HG03175 (cell line): Measurements from ENCODE around the gene HORMAD1.
"Not testable (repeated sequence)": the region's sequence is repeated elsewhere in the genome, so short reads cannot be mapped to it uniquely, and the experiment has no call there.

Experiments used
- ATAC-seq: cut with Tn5 transposase; IDR thresholded peaks from one replicate; pipeline ENCODE4 v1.9.1; 2021; ENCODE audit warnings: mild to moderate bottlenecking, moderate library complexity; ENCODE audit not compliant: unreplicated experiment

Gene HORMAD1

DNA sequence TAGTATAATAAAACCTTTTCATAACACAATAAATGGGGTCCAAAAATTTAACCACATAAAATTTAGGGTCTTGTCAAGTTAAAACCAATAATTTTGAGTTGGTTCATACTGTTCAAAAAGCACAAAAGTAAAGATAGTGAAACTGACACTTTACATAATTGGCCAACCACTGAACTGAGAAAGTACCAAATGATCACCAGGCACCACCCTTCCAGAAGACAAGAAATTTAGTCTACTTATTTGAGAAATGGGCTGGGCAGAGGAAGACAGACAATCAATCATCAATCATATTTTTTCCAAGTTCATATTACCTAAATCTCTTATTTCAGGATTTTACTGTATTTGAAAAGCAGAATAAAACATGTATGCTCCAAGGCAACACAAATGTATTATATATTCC lies 17.3 kb downstream of the HORMAD1 start:
- ATAC-seq: no peak

GRCh38 chr1:150696995-150697927 lies 23.4 kb downstream of the HORMAD1 start, which contains the start of gene GOLPH3L:
Gene GOLPH3L, minus strand, starts transcription at chr1:150697154. Its CDS starts 2,316 bp downstream, at chr1:150694838.
- ATAC-seq: peak; percentile 99

DNA sequence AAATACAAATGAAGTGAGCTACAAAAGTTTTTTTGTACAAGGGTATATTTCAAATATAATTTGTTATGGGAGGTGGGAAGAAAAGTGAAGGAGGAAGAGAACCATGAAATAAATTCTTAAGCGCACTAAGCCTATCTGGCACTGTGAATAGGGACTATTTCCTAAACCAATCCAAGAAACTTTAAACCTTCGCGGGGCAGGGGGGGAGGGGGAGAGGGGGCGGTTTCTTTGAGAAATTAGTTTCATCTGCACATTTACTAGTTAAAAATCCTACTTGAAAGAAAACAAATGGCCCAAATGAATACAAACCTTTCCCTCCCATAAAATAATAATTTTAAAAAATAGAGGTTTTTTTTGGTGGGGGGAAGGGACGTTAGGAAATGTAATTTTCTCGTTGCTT lies 24.1 kb downstream of the HORMAD1 start:
- no peak for ATAC-seq

- no peak for ATAC-seq
These were observed 24.5 kb downstream of the HORMAD1 start for GRCh38 chr1:150696162-150696561.

- ATAC-seq: no peak
These were observed 25.1 kb downstream of the HORMAD1 start for GRCh38 chr1:150695561-150695960.

DNA sequence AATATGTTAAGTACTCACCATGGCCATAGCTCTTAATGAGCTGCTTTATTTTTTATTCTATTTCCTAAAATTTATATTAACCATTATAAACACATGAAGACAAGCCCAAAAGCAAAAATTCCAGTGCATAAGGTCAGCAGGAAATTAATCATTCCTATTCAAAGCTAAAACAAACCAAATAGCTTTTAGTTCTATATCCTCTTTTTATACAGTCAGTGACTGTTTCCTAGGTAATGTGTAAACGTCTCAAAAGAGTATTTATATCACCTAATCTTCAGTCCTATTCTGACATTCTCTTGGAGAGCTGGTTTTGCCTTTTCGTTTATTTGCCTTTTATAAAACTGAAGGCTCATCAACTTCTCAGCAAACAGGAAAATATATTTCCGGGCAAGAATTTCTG lies 28.0 kb downstream of the HORMAD1 start:
- no peak for ATAC-seq

- ATAC-seq: no peak
These were observed 31.9 kb downstream of the HORMAD1 start for GRCh38 chr1:150688763-150689162.

- no peak for ATAC-seq
These were observed 34.4 kb downstream of the HORMAD1 start for GRCh38 chr1:150686275-150686674.

DNA sequence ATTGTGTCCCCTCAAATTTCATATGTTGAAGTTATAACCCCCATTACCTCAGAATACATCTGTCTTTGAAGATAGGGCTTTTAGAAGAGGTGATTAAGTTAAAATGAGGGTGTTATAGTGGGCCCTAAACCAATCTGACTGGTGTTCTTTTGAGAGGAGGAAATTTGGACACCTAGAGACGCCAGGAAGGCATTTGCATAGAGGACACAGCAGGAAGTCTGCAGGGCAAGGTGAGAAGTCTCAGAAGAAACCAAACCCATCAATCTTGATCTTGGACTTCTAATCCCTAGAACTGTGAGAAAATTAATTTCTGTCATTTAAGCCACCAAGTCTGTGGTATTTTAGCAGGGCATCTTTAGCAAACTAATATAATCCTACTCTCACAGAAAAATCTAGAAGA lies 36.8 kb downstream of the HORMAD1 start:
- ATAC-seq: no peak

DNA sequence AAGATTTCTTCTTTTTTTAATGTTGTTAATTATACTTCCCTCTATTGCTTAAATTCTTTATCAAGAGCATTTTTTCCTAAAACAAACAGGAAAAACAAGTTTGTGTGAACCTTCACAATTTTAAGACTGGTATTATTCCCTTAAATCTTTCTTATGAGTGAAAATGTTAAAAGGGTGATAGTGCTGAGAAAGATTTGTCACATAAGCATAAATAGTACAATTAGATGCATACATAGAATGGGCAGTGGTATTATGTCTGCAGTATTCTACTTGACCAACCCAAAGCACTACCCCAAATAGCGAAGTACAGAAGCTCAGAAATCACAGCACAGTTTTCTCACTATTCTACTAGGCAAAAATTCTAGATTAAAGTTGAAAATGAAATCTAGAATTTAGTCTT lies 41.7 kb downstream of the HORMAD1 start:
- no peak for ATAC-seq

DNA sequence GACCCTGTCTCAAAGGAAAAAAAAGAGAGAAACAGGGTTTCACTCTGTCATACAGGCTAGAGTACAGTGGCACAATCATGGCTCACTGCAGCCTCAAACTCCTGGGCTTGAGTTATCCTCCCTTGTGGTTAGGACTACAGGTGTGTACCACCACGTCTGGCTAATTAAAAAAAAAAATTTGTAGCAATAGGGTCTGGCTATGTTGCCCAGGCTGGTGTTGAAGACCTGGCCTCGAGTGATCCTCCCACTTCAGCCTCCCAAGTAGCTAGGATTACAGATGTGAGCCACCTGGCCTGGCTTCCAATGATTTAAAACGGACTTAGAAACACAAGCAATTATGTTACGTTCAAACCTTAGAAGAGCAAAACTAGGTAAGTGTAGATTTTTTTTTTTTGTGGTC lies 45.8 kb downstream of the HORMAD1 start:
- ATAC-seq: no peak

DNA sequence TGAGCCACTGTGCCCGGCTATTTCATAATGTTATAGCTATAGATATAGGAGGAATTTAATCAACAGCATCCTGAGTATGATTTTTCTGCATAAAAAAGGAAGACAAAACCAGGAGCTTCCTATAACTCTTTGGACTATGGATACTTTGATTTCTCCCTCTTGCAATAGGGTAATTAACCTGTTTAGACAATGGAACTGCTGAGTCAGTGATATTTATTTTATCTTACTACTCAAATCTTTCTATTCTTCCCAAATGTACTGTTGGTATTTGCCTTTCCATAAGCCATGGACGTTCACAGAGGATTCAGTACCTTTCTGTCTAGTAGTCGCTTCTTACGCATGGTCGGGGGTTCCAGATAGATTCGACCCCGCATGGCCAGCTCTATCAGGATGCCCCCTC lies 57.4 kb downstream of the HORMAD1 start:
- no peak for ATAC-seq

DNA sequence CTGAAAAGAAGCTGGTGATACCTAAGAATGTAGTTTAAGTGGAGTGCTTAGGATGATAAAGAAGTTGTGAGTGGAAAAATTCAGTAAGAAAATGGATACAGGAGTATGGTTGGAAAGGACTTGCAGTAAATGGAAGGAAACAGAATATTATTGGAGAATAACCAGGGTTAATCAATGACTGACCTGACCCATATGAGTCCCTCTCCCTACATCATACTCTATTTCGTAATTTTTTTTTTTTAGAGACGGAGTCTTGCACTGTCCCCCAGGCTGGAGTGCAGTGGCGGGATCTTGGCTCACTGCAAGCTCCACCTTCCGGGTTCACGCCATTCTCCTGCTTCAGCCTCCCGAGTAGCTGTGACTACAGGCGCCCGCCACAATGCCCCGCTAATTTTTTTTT lies 57.9 kb downstream of the HORMAD1 start:
- no peak for ATAC-seq

GRCh38 chr1:150661156-150661555 lies 59.5 kb downstream of the HORMAD1 start:
- no peak for ATAC-seq

DNA sequence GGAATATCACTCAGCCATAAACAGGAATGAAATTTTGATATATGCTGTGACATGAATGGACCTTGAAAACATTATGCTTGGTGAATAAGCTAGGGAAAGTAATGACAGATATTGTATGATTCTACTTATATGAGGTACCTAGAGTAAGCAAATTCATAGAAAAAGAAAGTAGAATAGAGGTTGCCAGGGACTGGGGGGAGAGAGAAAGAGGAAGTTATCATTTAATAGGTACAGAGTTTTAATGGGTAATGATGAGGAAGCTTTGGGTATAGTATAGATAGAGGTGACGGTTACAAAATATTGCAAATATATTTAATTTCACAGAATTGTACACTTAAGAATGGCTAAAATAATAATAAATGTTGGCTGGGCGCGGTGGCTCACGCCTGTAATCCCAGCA lies 60.1 kb downstream of the HORMAD1 start:
- ATAC-seq: no peak

GRCh38 chr1:150657064-150657463 lies 63.6 kb downstream of the HORMAD1 start:
- ATAC-seq: not testable (repeated sequence)

- not testable (repeated sequence) for ATAC-seq
These were observed 66.1 kb downstream of the HORMAD1 start for GRCh38 chr1:150654635-150655034.

DNA sequence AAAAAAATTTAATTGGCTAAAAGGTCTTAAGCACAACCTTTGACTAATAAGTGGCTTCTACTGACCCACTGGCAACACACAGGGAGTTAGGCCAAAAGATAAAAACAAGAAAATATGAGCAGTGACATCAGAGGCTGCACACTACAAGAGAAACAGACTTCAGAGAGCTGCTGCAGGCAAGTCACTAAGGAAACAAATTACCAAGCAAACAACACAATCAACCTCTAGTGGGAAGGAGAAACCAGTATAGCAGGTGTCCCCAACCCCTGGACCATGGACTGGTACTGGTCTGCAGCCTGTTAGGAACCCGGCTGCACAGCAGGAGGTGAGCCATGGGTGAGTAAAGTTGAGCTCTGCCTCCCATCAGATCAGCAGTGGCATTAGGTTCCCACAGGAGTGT lies 70.5 kb downstream of the HORMAD1 start:
- ATAC-seq: no peak

GRCh38 chr1:150649441-150650075 lies 71.1 kb downstream of the HORMAD1 start:
- no peak for ATAC-seq
